ENCODE measurements around the gene NQO2.

NQO2 gene

GRCh38 chr6:2959909-2960719, 39.6 kb upstream of the NQO2 start:
- no peak for DNase-seq (ENCODE audit: low read depth, low spot score)
- no CpG with 5 or more reads among the region's 12 CpGs for WGBS (ENCODE audit: insufficient coverage, insufficient read length)

DNA sequence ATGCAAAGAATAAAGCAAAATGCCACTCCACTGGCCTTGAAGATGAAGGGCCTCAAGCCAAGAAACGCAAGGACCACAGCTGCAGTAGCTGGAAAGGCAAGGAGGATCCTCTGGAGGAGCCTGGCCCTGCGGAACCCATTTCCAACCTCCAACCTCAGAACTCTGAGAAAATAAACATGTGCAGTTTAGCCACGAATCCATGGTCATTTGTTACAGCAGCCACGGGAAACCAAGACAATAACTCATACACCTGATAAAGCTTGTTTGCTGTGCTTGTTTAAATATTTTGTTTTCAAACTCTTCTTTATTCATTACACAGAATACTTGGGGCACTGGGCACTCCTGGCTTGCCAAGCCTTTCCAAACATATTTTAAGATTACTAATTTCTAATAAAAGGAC, 38.8 kb upstream of the NQO2 start:
- WGBS (ENCODE audit: insufficient coverage, insufficient read length): no CpG with 5 or more reads among the region's 4 CpGs
- no peak for DNase-seq (ENCODE audit: low read depth, low spot score)
- no peak overlapping the region for H3K4me3 ChIP-seq (ENCODE audit: low read length)
- H3K27ac ChIP-seq (ENCODE audit: low read length): no peak overlapping the region
- H3K4me1 ChIP-seq (ENCODE audit: control insufficient read depth, insufficient read depth, low read length): peaks cover 7% of the 10 kb centered on the region; the same call in 1 of the 2 replicates
- H3K27me3 ChIP-seq (ENCODE audit: control insufficient read depth, insufficient read depth, low read length): no peaks in the 10 kb centered on the region
- H3K36me3 ChIP-seq (ENCODE audit: control insufficient read depth, insufficient read depth, low read length): no peaks in the 10 kb centered on the region
- H3K9me3 ChIP-seq (ENCODE audit: control insufficient read depth, insufficient read depth, low read length): no peaks in the 10 kb centered on the region

More at GRCh38 chr6:2959909-2960719, 39.6 kb upstream of the NQO2 start:
- Histone ChIP-seq H3K27ac (ENCODE audit: low read length) (no peak overlapping the region), H3K36me3 (ENCODE audit: control insufficient read depth, insufficient read depth, low read length) (no peaks in the 10 kb centered on the region), H3K4me1 (ENCODE audit: control insufficient read depth, insufficient read depth, low read length) (peaks cover 7% of the 10 kb centered on the region; the same call in 1 of the 2 replicates), H3K27me3 (ENCODE audit: control insufficient read depth, insufficient read depth, low read length) (no peaks in the 10 kb centered on the region), H3K4me3 (ENCODE audit: low read length) (no peak overlapping the region), H3K9me3 (ENCODE audit: control insufficient read depth, insufficient read depth, low read length) (no peaks in the 10 kb centered on the region)

DNA sequence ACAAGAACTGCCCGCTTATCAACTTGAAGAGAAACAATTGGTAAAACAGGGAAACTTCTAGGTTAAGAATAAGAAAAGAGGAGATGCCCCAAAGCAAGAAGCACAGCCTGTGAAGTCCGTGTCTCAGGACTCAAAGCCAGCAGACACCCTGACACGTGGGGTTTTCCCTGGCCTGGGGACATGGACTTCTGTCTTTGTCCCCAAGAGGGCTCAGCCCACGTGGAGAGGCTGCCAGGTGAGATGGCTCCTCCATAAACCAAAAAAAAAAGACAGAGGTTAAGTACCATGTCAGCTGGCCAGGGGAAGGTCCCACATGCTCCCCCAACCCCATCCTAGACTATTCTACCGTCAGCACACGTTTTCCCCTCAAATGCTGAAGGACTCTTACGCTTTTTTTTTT, 38.2 kb upstream of the NQO2 start:
- H3K4me3 ChIP-seq (ENCODE audit: low read length): no peak overlapping the region
- H3K27me3 ChIP-seq (ENCODE audit: control insufficient read depth, insufficient read depth, low read length): no peaks in the 10 kb centered on the region
- H3K27ac ChIP-seq (ENCODE audit: low read length): no peak overlapping the region
- H3K9me3 ChIP-seq (ENCODE audit: control insufficient read depth, insufficient read depth, low read length): no peaks in the 10 kb centered on the region
- DNase-seq (ENCODE audit: low read depth, low spot score): no peak
- H3K4me1 ChIP-seq (ENCODE audit: control insufficient read depth, insufficient read depth, low read length): peaks cover 7% of the 10 kb centered on the region; the same call in 1 of the 2 replicates
- H3K36me3 ChIP-seq (ENCODE audit: control insufficient read depth, insufficient read depth, low read length): no peaks in the 10 kb centered on the region
- no CpG with 5 or more reads among the region's 7 CpGs for WGBS (ENCODE audit: insufficient coverage, insufficient read length)

- WGBS (ENCODE audit: insufficient coverage, insufficient read length): no CpG with 5 or more reads among the region's 9 CpGs
- no peak overlapping the region for H3K27ac ChIP-seq (ENCODE audit: low read length)
Measured at GRCh38 chr6:2962004-2962403, 37.7 kb upstream of the NQO2 start.

DNA sequence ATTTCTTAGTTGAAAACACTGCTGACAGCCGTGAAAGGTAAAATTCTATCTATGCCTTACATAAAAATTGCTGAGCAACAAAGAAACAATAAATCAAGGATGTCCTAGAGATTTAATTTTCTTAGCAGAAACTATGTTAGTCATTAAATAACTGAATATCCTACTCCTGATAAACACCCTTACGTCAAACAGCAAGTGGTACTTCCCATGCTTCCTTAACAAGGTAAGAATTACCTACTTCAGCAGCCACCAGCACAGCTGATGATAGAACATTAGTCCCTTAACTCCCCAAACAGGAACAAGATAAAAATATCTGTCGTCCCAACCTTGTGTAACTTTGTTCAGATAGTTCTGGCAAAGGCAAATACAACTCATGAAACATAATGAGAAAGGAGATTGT, 37.1 kb upstream of the NQO2 start:
- H3K9me3 ChIP-seq (ENCODE audit: control insufficient read depth, insufficient read depth, low read length): no peaks in the 10 kb centered on the region
- no peak overlapping the region for H3K4me3 ChIP-seq (ENCODE audit: low read length)
- no peaks in the 10 kb centered on the region for H3K27me3 ChIP-seq (ENCODE audit: control insufficient read depth, insufficient read depth, low read length)
- no peak for DNase-seq (ENCODE audit: low read depth, low spot score)
- no CpG with 5 or more reads among the region's 3 CpGs for WGBS (ENCODE audit: insufficient coverage, insufficient read length)
- H3K4me1 ChIP-seq (ENCODE audit: control insufficient read depth, insufficient read depth, low read length): peaks cover 7% of the 10 kb centered on the region; the same call in 1 of the 2 replicates
- no peaks in the 10 kb centered on the region for H3K36me3 ChIP-seq (ENCODE audit: control insufficient read depth, insufficient read depth, low read length)
- no peak overlapping the region for H3K27ac ChIP-seq (ENCODE audit: low read length)

More at GRCh38 chr6:2962004-2962403, 37.7 kb upstream of the NQO2 start:
- no peaks in the 10 kb centered on the region for H3K9me3 ChIP-seq (ENCODE audit: control insufficient read depth, insufficient read depth, low read length)
- no peak overlapping the region for H3K4me3 ChIP-seq (ENCODE audit: low read length)
- H3K27me3 ChIP-seq (ENCODE audit: control insufficient read depth, insufficient read depth, low read length): no peaks in the 10 kb centered on the region
- H3K4me1 ChIP-seq (ENCODE audit: control insufficient read depth, insufficient read depth, low read length): peaks cover 7% of the 10 kb centered on the region; the same call in 1 of the 2 replicates
- no peak for DNase-seq (ENCODE audit: low read depth, low spot score)
- no peaks in the 10 kb centered on the region for H3K36me3 ChIP-seq (ENCODE audit: control insufficient read depth, insufficient read depth, low read length)

- H3K4me3 ChIP-seq (ENCODE audit: low read length): no peak overlapping the region
- H3K9me3 ChIP-seq (ENCODE audit: control insufficient read depth, insufficient read depth, low read length): no peaks in the 10 kb centered on the region
- WGBS (ENCODE audit: insufficient coverage, insufficient read length): no CpG with 5 or more reads among the region's 8 CpGs
- no peaks in the 10 kb centered on the region for H3K27me3 ChIP-seq (ENCODE audit: control insufficient read depth, insufficient read depth, low read length)
- no peak for DNase-seq (ENCODE audit: low read depth, low spot score)
- H3K36me3 ChIP-seq (ENCODE audit: control insufficient read depth, insufficient read depth, low read length): no peaks in the 10 kb centered on the region
- H3K27ac ChIP-seq (ENCODE audit: low read length): no peak overlapping the region
- peaks cover 7% of the 10 kb centered on the region; the same call in 1 of the 2 replicates for H3K4me1 ChIP-seq (ENCODE audit: control insufficient read depth, insufficient read depth, low read length)
Measured at GRCh38 chr6:2963756-2964155, 35.9 kb upstream of the NQO2 start.

DNA sequence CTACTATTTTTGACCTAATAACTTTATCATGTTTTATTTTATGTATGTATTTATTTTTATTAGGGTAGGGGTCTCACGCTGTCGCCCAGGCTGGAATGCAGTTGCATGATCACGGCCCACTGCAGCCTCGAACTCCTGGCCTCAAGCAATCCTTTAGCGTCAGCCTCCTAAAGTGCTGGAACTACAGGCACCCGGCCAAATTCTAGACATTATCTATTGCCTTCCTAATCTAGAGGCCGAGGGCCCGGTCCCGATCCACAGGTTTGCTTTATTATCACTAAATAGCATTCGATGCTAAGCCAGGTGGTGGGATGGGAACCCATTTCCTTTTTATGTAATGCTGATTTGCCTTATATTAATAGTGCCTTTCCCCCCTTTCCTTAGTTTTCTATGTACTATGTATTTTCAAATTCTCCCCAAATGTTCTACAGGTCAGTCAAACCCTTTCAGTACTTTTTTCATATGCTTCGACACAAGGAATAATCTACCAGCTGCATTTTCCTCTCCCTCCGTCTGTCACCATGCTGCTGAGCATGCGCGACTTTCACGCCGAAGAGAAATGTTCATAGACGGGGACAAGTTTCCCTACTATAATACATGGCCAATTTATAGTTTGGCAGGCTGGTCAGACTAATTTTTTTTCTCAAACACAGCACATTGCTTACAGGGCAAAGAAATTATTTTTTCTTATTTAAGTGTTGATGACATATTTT, 34.7 kb upstream of the NQO2 start:
- H3K36me3 ChIP-seq (ENCODE audit: control insufficient read depth, insufficient read depth, low read length): no peaks in the 10 kb centered on the region
- no CpG with 5 or more reads among the region's 17 CpGs for WGBS (ENCODE audit: insufficient coverage, insufficient read length)

GRCh38 chr6:2966347-2966746, 33.3 kb upstream of the NQO2 start:
- H3K27me3 ChIP-seq (ENCODE audit: control insufficient read depth, insufficient read depth, low read length): no peaks in the 10 kb centered on the region
- peaks cover 5% of the 10 kb centered on the region; the same call in 1 of the 2 replicates for H3K4me1 ChIP-seq (ENCODE audit: control insufficient read depth, insufficient read depth, low read length)
- H3K27ac ChIP-seq (ENCODE audit: low read length): no peak overlapping the region
- no peak for DNase-seq (ENCODE audit: low read depth, low spot score)
- H3K9me3 ChIP-seq (ENCODE audit: control insufficient read depth, insufficient read depth, low read length): no peaks in the 10 kb centered on the region
- no peak overlapping the region for H3K4me3 ChIP-seq (ENCODE audit: low read length)
- H3K36me3 ChIP-seq (ENCODE audit: control insufficient read depth, insufficient read depth, low read length): no peaks in the 10 kb centered on the region
- no CpG with 5 or more reads among the region's 9 CpGs for WGBS (ENCODE audit: insufficient coverage, insufficient read length)

More for the DNA sequence above, 34.7 kb upstream of the NQO2 start:
- Histone ChIP-seq H3K27ac (ENCODE audit: low read length) (no peak overlapping the region), H3K9me3 (ENCODE audit: control insufficient read depth, insufficient read depth, low read length) (no peaks in the 10 kb centered on the region), H3K4me3 (ENCODE audit: low read length) (no peak overlapping the region), H3K27me3 (ENCODE audit: control insufficient read depth, insufficient read depth, low read length) (no peaks in the 10 kb centered on the region), H3K4me1 (ENCODE audit: control insufficient read depth, insufficient read depth, low read length) (peaks cover 5% of the 10 kb centered on the region; the same call in 1 of the 2 replicates)
- no peak for DNase-seq (ENCODE audit: low read depth, low spot score)

DNA sequence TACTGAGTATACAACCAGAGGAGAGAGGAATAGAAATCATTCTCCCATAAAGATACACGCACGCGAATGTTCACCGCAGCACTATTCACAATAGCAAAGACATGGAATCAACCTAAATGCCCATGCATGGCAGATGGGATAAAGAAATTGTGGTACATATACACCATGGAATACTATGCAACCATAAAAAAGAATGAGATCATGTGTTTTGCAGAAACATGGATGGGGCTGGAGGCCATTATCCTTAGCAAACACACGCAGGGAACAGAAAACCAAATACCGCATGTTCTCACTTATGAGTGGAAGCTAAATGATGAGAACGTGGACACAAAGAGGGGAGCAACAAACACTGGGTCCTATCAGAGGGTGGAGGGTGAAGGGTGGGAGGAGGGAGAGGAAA, 31.8 kb upstream of the NQO2 start:
- Histone ChIP-seq H3K9me3 (ENCODE audit: control insufficient read depth, insufficient read depth, low read length) (no peaks in the 10 kb centered on the region), H3K27me3 (ENCODE audit: control insufficient read depth, insufficient read depth, low read length) (no peaks in the 10 kb centered on the region), H3K27ac (ENCODE audit: low read length) (no peak overlapping the region), H3K36me3 (ENCODE audit: control insufficient read depth, insufficient read depth, low read length) (no peaks in the 10 kb centered on the region), H3K4me3 (ENCODE audit: low read length) (no peak overlapping the region), H3K4me1 (ENCODE audit: control insufficient read depth, insufficient read depth, low read length) (peaks cover 2% of the 10 kb centered on the region; the same call in 1 of the 2 replicates)
- WGBS (ENCODE audit: insufficient coverage, insufficient read length): no CpG with 5 or more reads among the region's 7 CpGs
- DNase-seq (ENCODE audit: low read depth, low spot score): no peak

DNA sequence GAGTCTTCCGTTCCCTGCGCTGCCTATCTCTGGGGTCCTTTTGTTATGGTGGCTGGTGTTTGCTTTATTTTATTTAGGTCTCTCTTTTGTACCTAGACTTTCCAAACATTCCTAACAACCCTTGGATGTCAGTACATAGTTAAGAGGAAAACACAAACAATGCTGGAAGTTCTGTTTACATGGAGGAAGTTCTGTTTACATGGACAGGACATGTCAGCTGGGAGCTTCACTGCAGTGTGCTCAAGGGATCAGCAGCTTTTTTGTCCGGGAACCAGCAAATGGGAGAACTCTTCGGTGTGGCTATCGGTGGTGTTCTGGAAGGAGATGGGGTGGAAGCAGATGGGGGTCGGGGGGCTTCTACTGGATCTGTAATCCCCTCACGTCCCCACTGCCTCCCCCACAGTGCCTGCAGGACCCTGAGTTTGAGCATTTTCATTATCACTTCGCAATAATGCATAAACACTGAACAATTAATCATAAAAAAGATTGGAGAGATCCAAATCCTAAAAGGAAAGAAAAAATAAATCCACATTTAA, 31.0 kb upstream of the NQO2 start:
- Histone ChIP-seq H3K4me3 (ENCODE audit: low read length) (no peak overlapping the region), H3K4me1 (ENCODE audit: control insufficient read depth, insufficient read depth, low read length) (no peaks in the 10 kb centered on the region; the same call in 1 of the 2 replicates), H3K27ac (ENCODE audit: low read length) (no peak overlapping the region), H3K36me3 (ENCODE audit: control insufficient read depth, insufficient read depth, low read length) (no peaks in the 10 kb centered on the region), H3K9me3 (ENCODE audit: control insufficient read depth, insufficient read depth, low read length) (no peaks in the 10 kb centered on the region), H3K27me3 (ENCODE audit: control insufficient read depth, insufficient read depth, low read length) (no peaks in the 10 kb centered on the region)
- WGBS (ENCODE audit: insufficient coverage, insufficient read length): no CpG with 5 or more reads among the region's 8 CpGs
- DNase-seq (ENCODE audit: low read depth, low spot score): no peak

Data from iPS DF 6.9 (cell line).